ENCODE results near the gene CD38. TPM values are rescaled to one million over a fixed set of nuclear protein-coding genes. Genes with fewer than 3 reads are reported as not detected.

Gene CD38
- polyA plus RNA-seq, 1 donor (not counting 4 experiments of a cell fraction or from before 2014, with no cell fraction given) = 0.08 TPM

DNA sequence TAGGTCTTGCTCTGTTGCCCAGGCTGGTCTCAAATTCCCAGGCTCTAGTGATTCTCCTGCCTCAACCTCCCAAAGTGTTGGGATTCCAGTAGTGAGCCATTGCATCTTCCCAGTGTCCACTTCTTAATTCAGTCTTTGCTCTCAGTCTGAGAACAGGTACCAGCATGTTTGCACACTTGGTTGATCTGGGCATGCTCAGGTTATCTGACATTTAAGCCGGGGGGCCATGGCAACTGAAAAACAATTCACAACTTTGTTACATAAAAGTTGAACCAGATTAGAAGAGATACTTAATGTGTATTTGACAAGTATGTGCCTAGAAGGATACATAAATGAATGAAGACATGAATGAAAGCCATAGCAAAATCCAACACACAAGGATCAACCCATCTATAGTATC is 121.4 kb downstream of the CD38 start:
- Histone ChIP-seq H4K20me1 (ENCODE audit: control insufficient read depth, extremely low read depth, insufficient read depth, low read length) (no peaks in the 10 kb centered on the region), H3K27ac (ENCODE audit: control insufficient read depth, insufficient read depth, low read length) (peak overlapping the region; percentile 100), H3K4me1 (ENCODE audit: control insufficient read depth, extremely low read depth, insufficient read depth, low read length) (peaks cover 53% of the 10 kb centered on the region), H3K4me2 (ENCODE audit: control insufficient read depth, extremely low read depth, insufficient read depth, low read depth, low read length) (peak overlapping the region; percentile 7), H3K9me3 (ENCODE audit: control insufficient read depth, low read depth, low read length) (peaks cover 6% of the 10 kb centered on the region), H3K36me3 (ENCODE audit: control insufficient read depth in 2 of 2, extremely low read depth in 1 of 2, insufficient read depth in 2 of 2, low read length in 2 of 2) (no peaks in the 10 kb centered on the region), H3K27me3 (ENCODE audit: control insufficient read depth, extremely low read depth, insufficient read depth, low read length) (no peaks in the 10 kb centered on the region), H3K79me2 (ENCODE audit: control insufficient read depth, insufficient read depth, low read length) (no peaks in the 10 kb centered on the region), H3K9ac (ENCODE audit: control insufficient read depth, extremely low read depth, insufficient read depth, low read length) (peak overlapping the region; percentile 23), H2AFZ (ENCODE audit: control insufficient read depth, low read length) (no peak overlapping the region), H3K9me1 (ENCODE audit: control insufficient read depth, extremely low read depth, insufficient read depth, low read length) (no peaks in the 10 kb centered on the region), H3K4me3 (ENCODE audit: control insufficient read depth in 2 of 3, extremely low read depth in 1 of 3, insufficient read depth in 2 of 3, low read depth in 1 of 3, low read length in 3 of 3) (no peak overlapping the region)
- no peak for DNase-seq (ENCODE audit: low read depth, low spot score)
- TF ChIP-seq EZH2 (IDR thresholded peaks at IDR 0.05; ENCODE audit: low read length) = no peak
- TF ChIP-seq, protein P1, sequence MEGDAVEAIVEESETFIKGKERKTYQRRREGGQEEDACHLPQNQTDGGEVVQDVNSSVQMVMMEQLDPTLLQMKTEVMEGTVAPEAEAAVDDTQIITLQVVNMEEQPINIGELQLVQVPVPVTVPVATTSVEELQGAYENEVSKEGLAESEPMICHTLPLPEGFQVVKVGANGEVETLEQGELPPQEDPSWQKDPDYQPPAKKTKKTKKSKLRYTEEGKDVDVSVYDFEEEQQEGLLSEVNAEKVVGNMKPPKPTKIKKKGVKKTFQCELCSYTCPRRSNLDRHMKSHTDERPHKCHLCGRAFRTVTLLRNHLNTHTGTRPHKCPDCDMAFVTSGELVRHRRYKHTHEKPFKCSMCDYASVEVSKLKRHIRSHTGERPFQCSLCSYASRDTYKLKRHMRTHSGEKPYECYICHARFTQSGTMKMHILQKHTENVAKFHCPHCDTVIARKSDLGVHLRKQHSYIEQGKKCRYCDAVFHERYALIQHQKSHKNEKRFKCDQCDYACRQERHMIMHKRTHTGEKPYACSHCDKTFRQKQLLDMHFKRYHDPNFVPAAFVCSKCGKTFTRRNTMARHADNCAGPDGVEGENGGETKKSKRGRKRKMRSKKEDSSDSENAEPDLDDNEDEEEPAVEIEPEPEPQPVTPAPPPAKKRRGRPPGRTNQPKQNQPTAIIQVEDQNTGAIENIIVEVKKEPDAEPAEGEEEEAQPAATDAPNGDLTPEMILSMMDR (optimal IDR thresholded peaks at IDR 0.05 in 1 of 3, IDR thresholded peaks at IDR 0.05 in 1 of 3, conservative IDR thresholded peaks at IDR 0.05 in 1 of 3; ENCODE audit: extremely low read depth in 1 of 3, insufficient read depth in 2 of 3, low read length in 3 of 3) = no peak
- FAIRE-seq = no peak
- dilution Hi-C loops (cut with MboI; ENCODE audit: extremely low pct_ligation_motif_present, low sequenced_read_pairs) = no loop called here

DNA sequence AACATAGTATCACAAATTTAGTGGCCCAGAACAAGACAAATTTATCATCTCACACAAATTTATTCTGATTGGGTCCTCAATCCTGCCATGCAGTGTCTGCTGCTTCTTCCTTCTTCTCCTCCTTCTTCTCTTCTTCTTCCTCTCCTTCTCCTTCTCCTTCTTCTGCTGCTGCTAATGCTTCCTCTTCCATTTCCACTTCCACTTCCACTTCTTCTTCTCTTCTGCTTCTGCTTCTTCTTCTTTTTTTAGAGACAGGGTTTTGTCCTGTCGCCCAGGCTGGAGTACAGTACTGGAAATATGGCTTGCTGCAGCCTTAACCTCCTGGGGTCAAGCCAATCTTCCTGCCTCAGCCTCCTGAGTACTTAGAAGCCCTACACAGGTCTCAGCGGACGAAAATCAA is 122.9 kb downstream of the CD38 start:
- no peak overlapping the region for H3K9ac ChIP-seq (ENCODE audit: control insufficient read depth, extremely low read depth, insufficient read depth, low read length)
- no peaks in the 10 kb centered on the region for H4K20me1 ChIP-seq (ENCODE audit: control insufficient read depth, extremely low read depth, insufficient read depth, low read length)
- no peak overlapping the region for H3K4me2 ChIP-seq (ENCODE audit: control insufficient read depth, extremely low read depth, insufficient read depth, low read depth, low read length)
- no peaks in the 10 kb centered on the region for H3K36me3 ChIP-seq (ENCODE audit: control insufficient read depth in 2 of 2, extremely low read depth in 1 of 2, insufficient read depth in 2 of 2, low read length in 2 of 2)
- FAIRE-seq = no peak
- no peaks in the 10 kb centered on the region for H3K27me3 ChIP-seq (ENCODE audit: control insufficient read depth, extremely low read depth, insufficient read depth, low read length)
- H3K9me3 ChIP-seq (ENCODE audit: control insufficient read depth, low read depth, low read length) = peaks cover 12% of the 10 kb centered on the region
- dilution Hi-C loops (cut with MboI; ENCODE audit: extremely low pct_ligation_motif_present, low sequenced_read_pairs) = no loop called here
- H3K4me1 ChIP-seq (ENCODE audit: control insufficient read depth, extremely low read depth, insufficient read depth, low read length) = peaks cover 47% of the 10 kb centered on the region
- no peak overlapping the region for H3K27ac ChIP-seq (ENCODE audit: control insufficient read depth, insufficient read depth, low read length)
- no peak overlapping the region for H2AFZ ChIP-seq (ENCODE audit: control insufficient read depth, low read length)
- H3K4me3 ChIP-seq (ENCODE audit: control insufficient read depth in 2 of 3, extremely low read depth in 1 of 3, insufficient read depth in 2 of 3, low read depth in 1 of 3, low read length in 3 of 3) = no peak overlapping the region
- no peaks in the 10 kb centered on the region for H3K9me1 ChIP-seq (ENCODE audit: control insufficient read depth, extremely low read depth, insufficient read depth, low read length)
- DNase-seq (ENCODE audit: low read depth, low spot score) = no peak
- TF ChIP-seq EZH2 (IDR thresholded peaks at IDR 0.05; ENCODE audit: low read length) = no peak
- TF ChIP-seq, protein P1 (optimal IDR thresholded peaks at IDR 0.05 in 1 of 3, IDR thresholded peaks at IDR 0.05 in 1 of 3, conservative IDR thresholded peaks at IDR 0.05 in 1 of 3; ENCODE audit: extremely low read depth in 1 of 3, insufficient read depth in 2 of 3, low read length in 3 of 3) = no peak
- H3K79me2 ChIP-seq (ENCODE audit: control insufficient read depth, insufficient read depth, low read length) = no peaks in the 10 kb centered on the region

All from keratinocyte (primary cell).